ENCODE data around the gene SLC25A5. TPM values are rescaled to one million over a fixed set of nuclear protein-coding genes. Genes with fewer than 3 reads are reported as not detected.

Gene SLC25A5
- total and polyA plus RNA-seq, 4 donors: 191 to 304 (median 207) TPM

DNA sequence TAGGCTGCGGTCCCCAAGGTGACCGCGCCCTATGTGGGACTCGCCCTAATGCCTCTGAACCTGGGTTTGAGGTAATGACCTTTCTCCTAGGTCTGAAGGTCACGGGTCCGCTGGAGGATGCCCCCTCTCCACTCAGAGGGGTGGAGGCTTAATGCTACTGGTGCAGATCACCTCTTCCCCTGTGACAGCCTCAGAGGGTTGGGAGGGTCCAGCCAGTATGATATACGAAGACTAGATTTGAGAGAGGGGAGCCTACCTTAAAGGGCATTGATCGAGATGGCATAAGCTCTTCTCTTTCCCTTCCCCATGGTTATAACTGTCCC lies 1.0 kb downstream of the SLC25A5 start:
- DNase-seq (ENCODE audit: low spot score): no peak
- Histone ChIP-seq H3K36me3 (ENCODE audit: control insufficient read depth in 4 of 4, insufficient read depth in 3 of 4, low read depth in 1 of 4, low read length in 3 of 4) (peaks cover 0 to 8% (median 7%) of the 10 kb centered on the region in 4 donors), H3K4me1 (ENCODE audit: control insufficient read depth in 4 of 4, insufficient read depth in 4 of 4, low read length in 3 of 4) (peaks cover 0 to 36% (median 9%) of the 10 kb centered on the region in 4 donors), H3K27ac (ENCODE audit: low read depth in 1 of 2, low read length in 2 of 2) (peak overlapping the region; percentile 62 to 98), H3K9me3 (ENCODE audit: control insufficient read depth in 4 of 4, low read length in 3 of 4) (no peaks in the 10 kb centered on the region), H3K4me3 (ENCODE audit: low read depth in 1 of 3, low read length in 3 of 3) (peak overlapping the region; percentile 55 to 75 (median 72)), H3K27me3 (ENCODE audit: control insufficient read depth in 4 of 4, insufficient read depth in 4 of 4, low read length in 3 of 4) (no peaks in the 10 kb centered on the region), H3K9ac (ENCODE audit: low read depth in 1 of 2, low read length in 2 of 2) (peak overlapping the region; percentile 30 to 36)
- WGBS: 2% methylated on average over 8 of the region's 8 CpGs
- no peak for TF ChIP-seq YY1 (IDR thresholded peaks at IDR 0.05)
- TF ChIP-seq TAF1 (conservative IDR thresholded peaks at IDR 0.05): no peak
- TF ChIP-seq, protein P1, sequence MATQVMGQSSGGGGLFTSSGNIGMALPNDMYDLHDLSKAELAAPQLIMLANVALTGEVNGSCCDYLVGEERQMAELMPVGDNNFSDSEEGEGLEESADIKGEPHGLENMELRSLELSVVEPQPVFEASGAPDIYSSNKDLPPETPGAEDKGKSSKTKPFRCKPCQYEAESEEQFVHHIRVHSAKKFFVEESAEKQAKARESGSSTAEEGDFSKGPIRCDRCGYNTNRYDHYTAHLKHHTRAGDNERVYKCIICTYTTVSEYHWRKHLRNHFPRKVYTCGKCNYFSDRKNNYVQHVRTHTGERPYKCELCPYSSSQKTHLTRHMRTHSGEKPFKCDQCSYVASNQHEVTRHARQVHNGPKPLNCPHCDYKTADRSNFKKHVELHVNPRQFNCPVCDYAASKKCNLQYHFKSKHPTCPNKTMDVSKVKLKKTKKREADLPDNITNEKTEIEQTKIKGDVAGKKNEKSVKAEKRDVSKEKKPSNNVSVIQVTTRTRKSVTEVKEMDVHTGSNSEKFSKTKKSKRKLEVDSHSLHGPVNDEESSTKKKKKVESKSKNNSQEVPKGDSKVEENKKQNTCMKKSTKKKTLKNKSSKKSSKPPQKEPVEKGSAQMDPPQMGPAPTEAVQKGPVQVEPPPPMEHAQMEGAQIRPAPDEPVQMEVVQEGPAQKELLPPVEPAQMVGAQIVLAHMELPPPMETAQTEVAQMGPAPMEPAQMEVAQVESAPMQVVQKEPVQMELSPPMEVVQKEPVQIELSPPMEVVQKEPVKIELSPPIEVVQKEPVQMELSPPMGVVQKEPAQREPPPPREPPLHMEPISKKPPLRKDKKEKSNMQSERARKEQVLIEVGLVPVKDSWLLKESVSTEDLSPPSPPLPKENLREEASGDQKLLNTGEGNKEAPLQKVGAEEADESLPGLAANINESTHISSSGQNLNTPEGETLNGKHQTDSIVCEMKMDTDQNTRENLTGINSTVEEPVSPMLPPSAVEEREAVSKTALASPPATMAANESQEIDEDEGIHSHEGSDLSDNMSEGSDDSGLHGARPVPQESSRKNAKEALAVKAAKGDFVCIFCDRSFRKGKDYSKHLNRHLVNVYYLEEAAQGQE (IDR thresholded peaks at IDR 0.05): no peak
- peak in 1 of 2 donors; percentile 42 for TF ChIP-seq HNF4A (conservative IDR thresholded peaks at IDR 0.05)

DNA sequence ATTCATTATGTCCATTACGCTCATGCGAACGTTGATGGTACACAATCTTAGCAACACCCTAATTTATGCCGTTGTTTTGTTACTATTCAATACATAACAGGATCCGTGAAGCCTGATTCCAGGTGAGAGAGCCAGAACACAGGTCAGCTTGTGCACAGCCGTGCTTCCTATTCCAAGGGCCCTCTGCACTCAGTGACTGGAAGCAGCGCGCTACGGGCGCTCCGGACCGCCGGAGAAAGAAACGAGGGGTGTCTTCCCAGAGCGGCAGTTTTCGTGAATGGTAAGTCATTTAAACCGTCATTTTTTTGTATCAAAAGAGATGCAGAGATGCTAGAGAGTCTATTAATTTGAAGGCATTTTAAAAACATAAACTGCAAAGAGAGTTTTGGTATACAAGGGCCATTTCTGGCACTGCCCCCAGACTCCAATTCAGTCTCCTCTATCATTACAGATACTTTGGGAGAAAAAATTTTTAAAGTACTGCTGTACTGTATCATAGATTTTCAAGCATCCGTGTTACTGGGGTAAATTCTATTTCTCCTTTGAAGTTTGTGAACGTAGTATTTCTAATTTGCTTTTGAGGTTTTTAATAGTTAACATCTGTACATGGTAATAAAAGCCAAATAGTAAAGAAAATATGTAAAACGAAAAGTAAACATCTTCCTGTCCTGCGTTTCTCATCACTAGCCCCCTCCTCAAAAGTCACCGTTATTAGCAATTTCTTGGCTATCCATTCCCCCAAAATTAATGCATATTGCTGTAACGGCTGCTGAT lies 6.6 kb downstream of the SLC25A5 start:
- TF ChIP-seq FOXA1 (IDR thresholded peaks at IDR 0.05) (no peak), TAF1 (conservative IDR thresholded peaks at IDR 0.05) (no peak), YY1 (IDR thresholded peaks at IDR 0.05) (no peak), SP1 (IDR thresholded peaks at IDR 0.05) (no peak), RAD21 (IDR thresholded peaks at IDR 0.05) (no peak)
- TF ChIP-seq, protein P1 (IDR thresholded peaks at IDR 0.05): no peak
- TF ChIP-seq, protein P2, sequence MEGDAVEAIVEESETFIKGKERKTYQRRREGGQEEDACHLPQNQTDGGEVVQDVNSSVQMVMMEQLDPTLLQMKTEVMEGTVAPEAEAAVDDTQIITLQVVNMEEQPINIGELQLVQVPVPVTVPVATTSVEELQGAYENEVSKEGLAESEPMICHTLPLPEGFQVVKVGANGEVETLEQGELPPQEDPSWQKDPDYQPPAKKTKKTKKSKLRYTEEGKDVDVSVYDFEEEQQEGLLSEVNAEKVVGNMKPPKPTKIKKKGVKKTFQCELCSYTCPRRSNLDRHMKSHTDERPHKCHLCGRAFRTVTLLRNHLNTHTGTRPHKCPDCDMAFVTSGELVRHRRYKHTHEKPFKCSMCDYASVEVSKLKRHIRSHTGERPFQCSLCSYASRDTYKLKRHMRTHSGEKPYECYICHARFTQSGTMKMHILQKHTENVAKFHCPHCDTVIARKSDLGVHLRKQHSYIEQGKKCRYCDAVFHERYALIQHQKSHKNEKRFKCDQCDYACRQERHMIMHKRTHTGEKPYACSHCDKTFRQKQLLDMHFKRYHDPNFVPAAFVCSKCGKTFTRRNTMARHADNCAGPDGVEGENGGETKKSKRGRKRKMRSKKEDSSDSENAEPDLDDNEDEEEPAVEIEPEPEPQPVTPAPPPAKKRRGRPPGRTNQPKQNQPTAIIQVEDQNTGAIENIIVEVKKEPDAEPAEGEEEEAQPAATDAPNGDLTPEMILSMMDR (IDR thresholded peaks at IDR 0.05; ENCODE audit: low read depth, low read length, missing input control): no peak
- DNase-seq (ENCODE audit: low spot score): no peak
- H3K4me3 ChIP-seq (ENCODE audit: low read depth in 1 of 3, low read length in 3 of 3): no peak overlapping the region

More for the DNA sequence above, 6.6 kb downstream of the SLC25A5 start:
- Histone ChIP-seq H3K4me1 (ENCODE audit: control insufficient read depth in 4 of 4, insufficient read depth in 4 of 4, low read length in 3 of 4) (peaks cover 3 to 41% (median 28%) of the 10 kb centered on the region in 4 donors), H3K36me3 (ENCODE audit: control insufficient read depth in 4 of 4, insufficient read depth in 3 of 4, low read depth in 1 of 4, low read length in 3 of 4) (peaks cover 0 to 8% (median 6%) of the 10 kb centered on the region in 4 donors), H3K9me3 (ENCODE audit: control insufficient read depth in 4 of 4, low read length in 3 of 4) (no peaks in the 10 kb centered on the region), H3K27me3 (ENCODE audit: control insufficient read depth in 4 of 4, insufficient read depth in 4 of 4, low read length in 3 of 4) (no peaks in the 10 kb centered on the region), H3K9ac (ENCODE audit: low read depth in 1 of 2, low read length in 2 of 2) (no peak overlapping the region), H3K27ac (ENCODE audit: low read depth in 1 of 2, low read length in 2 of 2) (no peak overlapping the region)
- 90% methylated on average over 23 of the region's 23 CpGs for WGBS
